HG03175 (cell line): ENCODE data around the gene SLC24A4.

Experiments
- ATAC-seq: cut with Tn5 transposase; IDR thresholded peaks from one replicate; pipeline ENCODE4 v1.9.1; 2021; ENCODE audit warnings: mild to moderate bottlenecking, moderate library complexity; ENCODE audit not compliant: unreplicated experiment

SLC24A4 gene

DNA sequence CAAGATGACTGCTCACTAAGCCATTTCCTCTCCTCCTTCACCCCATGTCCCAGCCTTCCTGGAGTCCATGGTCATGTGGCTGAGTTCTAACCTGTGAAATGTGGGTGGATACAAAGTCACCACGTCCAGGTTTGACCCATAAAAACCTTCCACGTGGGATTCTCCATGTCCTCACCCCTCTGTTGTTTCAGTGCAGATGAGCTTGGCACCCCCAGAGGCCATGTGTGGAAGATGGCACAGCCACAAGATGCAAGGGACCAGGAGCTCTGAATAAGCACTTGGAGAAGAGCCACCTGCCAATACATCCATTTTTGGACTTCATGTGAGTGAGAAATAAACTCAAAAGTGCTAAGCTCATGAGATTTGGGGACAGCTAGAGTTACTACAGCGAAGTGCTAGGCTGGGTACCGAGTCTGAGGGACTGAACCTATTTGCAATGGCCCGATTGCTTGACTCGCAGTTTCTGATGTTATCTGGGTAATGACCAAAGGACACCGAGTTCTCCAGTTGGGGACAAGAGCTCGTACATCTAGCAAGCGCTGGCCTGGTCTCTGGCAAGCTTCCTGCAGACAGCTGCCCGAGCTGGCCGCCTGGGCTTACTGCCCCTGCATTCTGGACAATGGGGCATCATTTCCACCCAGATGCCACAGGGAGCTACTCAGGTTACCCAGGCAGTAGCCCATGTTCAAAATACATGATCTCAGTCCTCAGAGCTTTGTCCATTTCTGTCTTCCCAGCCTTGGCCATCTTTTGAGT, 7.7 kb upstream of the SLC24A4 start:
- ATAC-seq, result no peak

DNA sequence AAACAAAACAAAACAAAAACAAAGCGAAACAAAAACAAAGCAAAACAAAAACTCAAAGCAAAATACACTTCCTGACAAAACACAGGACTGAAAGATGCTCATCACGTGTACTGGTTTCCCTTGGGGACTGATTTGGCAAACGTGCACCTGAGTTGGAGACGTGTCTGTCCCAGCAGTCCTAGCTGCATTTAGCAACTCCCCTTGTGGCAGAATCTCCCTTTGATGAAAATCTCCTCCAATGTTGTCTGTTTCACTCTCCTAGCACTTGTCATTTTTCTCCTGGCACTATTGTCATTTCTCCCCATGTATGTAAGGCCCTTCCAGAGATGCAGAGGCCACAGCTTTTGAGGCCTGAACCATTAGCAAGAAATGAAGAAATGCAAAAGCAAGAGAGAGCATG, 6.8 kb upstream of the SLC24A4 start:
- ATAC-seq, result no peak

DNA sequence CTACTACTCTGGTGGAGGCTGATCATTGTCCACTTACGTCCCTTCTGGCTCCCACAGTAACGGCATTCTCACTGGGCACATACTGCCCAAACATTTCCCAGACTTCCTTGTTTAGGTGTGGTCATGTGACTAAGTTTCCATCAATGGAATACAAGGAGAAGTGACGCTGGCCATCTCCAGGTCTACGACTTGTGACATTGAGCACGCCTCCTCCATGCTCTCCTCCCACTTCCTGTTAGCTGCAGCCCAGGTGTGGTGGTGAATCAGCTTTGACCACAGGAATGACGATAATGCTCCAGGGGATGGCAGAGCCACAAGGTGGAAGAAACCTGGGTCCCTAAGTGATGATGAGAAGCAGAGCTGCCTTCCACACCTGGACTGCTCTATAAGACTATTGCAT, 6.0 kb upstream of the SLC24A4 start:
- ATAC-seq, result no peak

DNA sequence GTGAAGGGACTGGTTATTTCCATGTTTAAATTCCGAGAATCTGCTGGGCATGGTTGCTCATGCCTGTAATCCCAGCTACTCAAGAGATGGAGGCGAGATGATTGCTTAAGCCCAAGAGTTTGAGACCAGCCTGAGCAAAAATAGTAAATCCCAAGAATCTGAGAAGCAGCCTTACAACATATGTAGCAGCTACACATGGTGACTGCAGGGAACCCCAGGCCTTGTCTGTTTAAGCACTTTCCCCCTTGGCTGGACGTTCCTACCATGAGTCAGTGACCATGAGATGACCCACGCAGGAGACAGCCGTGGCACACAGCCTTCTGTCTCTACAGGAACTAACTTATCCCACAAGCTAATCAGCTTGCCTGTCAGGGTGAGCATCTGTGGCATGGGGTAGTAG, 5.5 kb upstream of the SLC24A4 start:
- no peak for ATAC-seq

DNA sequence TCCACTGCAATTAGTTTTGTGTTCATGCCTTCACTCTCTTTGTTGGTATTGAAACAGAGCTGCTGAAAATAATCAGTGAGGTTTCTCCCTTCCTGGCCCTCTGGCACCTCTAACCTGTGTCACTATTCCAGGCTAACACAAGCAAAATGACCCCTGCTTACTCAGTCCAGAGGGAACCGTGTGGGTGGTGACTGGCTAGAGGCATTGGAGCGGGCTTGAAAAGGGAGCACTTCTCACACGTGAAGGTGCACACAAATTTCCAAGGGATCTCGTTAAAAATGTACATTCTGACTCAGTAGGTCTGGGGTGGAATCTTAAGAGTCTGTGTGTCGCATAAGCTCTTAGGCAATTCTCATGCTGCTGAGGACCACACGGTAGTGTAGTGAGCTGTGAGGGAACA, 1.3 kb upstream of the SLC24A4 start:
- no peak for ATAC-seq

DNA sequence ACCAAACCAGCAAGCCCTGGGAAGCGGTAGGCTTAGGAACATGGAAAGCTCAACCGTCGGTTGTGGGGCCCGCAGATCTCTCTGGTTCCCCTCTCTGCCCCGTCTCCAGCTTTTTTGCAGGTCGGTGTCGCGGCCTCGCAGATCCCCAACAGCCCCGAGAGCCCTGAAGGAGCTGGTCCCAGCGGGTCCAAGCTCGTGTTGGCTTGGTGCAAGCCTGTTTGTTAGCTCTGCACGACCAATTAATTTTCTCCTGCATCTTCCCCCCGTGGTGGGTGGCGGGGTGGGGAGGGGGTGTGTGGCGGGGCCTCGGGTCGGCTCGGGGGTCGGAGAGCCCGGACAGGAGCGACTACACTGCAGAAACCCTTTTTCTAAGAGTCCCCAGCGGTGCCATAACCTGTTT, 449 bp upstream of the SLC24A4 start:
- ATAC-seq, result no peak

DNA sequence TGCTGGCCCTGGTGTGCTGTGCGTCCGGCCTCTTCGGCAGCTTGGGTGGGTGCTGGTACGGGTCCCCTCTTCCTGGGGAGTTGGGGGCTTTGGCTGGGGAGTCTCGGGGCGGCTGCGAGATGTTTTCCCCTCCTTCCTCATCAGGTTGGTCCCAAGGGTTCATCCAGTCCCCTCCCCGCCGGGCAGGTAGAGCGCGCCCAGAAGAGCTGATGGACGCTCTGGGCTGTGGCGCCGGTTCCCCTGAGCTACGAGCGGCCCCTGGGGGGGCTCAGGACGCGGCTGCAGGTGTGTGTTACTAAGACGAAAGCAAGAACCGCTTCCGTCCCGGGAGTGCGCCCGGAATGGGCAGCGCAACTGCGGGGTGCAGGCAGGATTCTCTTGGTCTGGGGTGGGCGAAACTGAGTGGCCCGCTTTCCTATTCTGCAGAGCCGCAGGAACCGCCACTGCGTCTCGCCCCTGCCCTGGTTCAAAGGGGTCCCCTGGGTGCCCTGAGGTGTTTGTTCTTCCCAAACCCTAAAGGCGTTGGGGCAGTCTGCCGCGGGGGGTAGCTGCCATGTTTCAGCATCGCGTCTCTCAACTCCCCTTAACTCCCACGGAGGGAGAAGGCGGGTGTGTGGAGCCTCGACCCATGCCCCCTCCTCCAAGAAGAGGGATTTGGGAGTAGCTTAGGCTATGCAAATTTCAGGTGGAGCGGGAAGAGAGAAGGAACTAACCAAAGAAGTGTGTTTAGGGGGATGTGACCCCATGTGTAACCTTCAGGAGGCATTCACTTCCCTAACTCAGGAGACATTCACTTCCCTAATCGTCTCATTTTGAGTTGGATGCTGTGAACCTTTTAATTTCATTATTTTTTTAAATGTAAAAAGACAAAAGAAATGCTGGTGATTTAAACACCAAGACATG, 1.2 kb downstream of the SLC24A4 start:
- ATAC-seq, result no peak

DNA sequence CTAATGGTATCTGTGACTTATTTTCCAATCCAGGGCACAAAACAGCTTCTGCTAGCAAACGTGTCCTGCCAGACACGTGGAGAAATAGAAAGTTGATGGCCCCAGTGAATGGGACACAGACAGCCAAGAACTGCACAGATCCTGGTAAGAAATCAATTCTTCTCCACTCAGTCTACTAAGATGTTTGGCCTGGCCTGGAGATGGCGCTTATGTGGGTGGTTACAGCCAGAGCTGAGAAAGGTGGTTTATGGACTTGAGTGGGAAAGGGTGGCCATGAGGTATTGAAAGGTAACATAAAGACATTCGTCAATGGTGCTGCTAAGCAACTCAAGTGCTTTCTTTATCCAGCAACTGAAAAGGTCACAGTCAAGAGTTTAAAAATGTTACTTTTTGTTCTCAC, 2.9 kb downstream of the SLC24A4 start:
- ATAC-seq, result no peak

DNA sequence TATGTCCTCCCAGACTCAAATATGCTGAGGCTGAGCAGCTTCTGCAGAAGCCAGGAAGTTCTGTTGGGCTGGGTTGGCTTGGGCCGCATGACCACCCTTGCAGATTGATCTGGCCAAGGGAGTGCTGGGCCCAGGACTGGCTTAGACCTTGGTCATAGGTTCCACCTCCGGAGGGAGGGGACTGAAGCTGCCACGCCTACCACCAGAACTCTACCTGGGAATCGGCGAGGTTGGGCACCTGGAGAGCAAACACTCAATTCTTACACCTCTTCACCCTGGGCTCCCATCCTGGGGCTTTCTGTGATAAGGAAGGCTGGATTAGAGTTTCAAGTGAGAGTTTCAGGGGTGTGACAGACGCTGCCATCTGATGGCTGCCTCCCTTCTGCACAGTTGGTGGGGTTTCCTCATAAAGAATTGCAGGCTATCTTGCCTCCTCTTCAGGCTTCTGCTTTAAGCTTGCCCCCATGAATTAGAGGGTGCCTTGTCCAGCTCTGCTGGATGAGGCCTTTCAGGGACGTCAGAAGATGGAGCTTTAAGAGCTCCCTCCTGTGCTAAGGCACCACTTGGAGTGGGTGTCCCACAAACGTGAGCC, 5.8 kb downstream of the SLC24A4 start:
- ATAC-seq, result no peak

DNA sequence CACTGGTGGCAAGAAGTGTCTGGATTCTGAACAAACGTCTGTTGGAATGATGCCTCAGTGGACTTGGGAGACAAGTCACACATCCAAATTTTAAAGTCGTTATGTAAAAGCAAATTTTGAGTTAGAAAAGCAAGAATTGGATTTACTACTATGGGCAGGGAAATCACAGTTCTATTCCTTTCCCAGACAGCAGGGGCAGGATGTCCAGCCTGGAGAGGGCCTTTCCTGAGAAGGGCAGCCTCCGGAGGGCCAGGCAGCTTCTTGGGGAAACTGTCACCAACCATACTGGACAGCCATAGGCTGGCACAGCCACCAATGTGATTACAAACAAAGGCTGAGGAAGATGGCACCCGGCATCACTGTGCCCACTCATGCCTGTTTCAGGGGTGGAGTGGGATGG, 11.1 kb downstream of the SLC24A4 start:
- ATAC-seq, result no peak

DNA sequence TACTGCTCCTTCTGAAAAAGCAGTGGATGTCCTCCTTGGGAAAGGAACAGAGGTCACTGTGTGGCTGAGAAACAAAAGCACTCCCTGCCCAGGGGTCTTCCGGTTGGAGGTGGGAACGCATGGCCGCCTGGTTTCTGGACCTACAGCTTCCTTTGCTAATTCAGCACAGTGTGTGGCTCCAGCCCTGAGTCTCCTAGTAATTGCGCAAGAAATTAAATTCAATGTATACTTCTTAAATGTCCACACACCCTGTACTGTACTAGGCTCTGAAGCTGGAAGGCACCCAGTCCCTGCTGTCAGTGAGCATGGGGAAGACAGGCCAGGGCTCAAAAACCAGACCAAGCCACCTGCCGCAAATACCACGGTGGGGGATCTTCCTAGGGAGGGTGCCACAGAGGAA, 13.4 kb downstream of the SLC24A4 start:
- ATAC-seq, result no peak

DNA sequence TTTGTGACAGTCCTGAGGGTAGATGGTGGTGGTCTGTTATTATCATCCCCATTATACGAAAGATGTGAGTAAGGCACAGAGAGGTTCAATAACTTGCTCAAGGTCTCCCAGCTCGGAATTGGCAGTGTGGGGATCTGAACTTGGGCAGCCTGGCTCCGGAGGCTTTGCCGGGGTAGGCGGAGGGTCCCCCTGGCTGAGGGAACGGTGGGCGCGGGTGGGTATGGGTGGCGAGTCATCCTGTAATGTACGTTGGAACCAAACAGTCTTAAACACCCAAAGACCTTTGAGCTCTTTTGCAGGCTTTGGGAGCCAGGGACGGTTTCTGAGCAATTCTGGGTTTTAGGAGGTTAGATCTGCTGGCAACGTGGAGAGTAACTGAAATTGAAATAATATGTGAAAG, 16.5 kb downstream of the SLC24A4 start:
- ATAC-seq, result no peak

DNA sequence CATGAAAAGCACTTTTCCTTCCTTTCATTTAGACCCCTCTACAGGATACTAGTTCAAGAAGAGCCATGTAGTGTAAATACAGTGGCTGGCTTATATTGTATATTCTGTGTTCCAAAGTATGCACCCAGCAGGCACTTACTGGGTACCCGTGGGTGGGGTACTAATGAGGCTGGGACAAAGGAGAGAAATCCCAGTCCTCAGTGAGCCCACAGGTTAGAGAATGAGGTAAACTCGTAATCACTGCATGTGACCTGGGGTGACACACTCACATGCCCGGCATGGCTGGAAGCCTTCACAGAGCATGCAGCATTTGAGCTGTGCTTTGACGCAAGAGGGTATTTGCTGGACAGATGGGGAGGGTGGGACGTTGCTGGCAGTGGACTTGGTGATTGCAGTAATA, 17.1 kb downstream of the SLC24A4 start:
- ATAC-seq, result no peak

DNA sequence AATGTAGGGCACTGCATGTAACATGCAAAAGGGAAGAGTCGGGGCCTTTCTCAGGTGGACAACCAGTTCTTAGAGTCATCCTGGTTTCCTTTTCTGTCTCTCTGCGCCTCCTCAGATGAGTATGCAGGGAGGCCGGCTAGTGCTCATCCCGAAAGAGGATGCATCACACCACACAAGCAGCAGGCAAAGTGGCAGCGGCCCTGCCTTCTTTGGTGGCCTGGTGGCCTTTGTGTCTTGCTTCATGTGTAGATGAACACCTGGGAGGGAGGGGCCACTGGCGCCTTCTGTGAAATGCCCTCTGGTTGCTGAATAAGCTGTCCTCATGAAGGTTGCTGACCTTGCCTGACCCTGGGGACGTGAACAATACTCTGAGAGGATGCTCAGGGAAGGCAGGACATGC, 18.0 kb downstream of the SLC24A4 start:
- no peak for ATAC-seq

DNA sequence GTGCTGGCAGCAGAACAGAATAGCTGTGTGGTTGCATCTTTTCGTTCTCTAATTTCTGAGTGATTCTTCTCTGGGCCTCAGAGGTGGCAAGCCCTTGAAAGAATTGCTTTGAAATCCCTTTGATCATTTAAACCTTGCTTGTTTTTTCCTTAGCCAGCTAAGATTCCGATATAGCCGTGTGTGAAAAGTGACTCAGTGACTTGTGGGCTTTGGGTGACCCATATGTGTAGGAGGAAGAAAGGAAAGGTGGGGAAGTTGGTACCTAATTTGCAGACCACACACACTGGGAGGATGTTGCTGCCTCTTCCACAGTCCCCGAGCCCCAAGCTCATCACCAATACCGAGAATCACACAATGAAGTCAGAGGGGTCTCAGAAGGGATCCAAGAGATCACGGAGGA, 18.8 kb downstream of the SLC24A4 start:
- ATAC-seq, result no peak

DNA sequence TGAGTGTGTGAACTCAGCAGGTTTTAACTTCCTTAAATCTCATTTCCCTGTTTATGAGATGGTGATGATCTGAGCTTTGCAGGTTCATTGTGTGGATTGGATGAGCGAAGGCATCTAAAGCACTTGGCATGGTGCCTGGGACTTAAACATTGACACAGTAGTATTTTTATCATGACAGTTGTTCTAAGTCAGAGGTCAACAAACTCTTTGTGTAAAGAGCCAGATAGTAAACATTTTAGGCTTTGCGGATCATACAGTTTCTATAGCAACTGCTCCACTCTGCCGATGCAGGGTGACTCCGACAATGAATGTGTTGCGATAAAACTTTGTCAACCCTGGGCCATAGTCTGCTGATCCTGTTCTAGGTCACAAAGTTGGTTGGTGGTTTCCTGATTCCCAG, 25.2 kb downstream of the SLC24A4 start:
- no peak for ATAC-seq

DNA sequence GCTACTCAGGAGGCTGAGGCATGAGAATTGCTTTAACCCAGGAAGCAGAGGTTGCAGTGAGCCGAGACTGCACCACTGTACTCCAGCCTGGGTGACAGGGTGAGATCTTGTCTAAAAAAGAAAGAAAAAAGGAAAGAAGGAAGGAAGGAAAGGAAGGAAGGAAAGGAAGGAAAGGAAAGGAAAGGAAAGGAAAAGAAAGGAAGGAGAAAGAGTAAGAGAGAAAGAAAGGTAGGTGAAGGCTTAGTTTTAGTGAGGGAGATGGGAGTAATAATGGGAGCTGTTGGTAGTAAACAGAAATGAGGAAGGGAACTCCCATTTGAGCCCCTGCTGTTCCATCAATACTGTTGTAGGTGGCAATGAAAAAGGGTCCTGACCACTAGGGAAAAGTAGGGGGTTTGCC, 28.8 kb downstream of the SLC24A4 start:
- no peak for ATAC-seq

DNA sequence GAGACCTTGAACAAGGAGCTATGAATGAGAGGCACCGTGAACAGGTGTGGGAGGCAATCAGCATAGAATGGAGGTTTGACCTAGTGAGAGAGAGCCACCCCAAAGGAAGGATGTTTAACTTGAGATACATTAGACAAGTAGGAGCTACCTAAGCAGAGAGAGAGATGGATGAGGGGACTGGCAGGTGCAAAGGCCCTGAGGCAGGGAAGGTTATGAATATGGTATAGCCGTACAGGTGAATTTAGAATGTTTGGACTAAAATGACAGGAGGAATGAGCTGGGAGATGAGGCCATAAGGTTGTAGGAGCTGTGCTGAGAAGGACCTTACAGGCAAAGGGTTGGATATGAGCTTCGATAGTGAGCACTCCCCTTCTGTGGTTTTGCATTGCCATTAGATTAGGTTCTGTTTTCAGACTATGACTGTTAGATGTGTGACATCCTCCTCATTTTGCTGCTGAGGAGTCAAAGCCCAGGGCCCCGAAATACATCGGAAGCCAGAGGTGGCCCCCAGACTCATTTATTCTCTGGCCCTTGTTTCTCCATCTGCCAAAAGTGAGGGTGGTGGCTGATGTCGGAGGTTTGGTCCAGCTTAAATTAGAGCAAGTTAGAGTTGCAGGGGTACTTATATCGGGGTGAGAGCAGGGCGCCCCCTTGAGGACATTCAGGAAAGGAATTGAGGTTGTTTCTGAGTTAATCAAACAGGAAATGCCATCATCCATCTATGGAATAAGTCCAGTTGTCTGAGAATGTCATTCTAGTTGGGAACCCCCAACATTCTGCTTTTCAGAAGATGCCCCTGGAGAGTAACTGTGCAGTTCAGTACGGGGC, 29.4 kb downstream of the SLC24A4 start:
- ATAC-seq, result no peak

DNA sequence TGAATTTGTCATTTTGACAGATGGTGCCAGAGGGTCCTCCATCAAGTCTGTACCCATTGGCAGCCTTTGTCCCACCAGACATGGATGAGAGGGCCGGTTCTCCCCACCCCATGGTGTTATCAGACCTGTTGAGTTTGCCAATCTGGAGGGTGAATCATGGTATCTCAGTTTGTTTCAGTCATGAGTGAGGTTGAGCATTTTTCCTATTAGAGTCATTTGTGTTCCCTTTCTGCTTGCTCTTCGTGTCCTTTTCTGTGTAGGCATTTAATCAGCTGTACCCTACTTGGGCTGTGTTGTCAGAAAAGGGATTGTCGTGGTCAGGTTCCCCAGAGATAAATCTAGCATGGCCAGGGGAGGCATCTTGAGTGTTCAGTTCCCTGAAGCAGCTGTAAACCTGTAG, 30.5 kb downstream of the SLC24A4 start:
- ATAC-seq, result no peak

DNA sequence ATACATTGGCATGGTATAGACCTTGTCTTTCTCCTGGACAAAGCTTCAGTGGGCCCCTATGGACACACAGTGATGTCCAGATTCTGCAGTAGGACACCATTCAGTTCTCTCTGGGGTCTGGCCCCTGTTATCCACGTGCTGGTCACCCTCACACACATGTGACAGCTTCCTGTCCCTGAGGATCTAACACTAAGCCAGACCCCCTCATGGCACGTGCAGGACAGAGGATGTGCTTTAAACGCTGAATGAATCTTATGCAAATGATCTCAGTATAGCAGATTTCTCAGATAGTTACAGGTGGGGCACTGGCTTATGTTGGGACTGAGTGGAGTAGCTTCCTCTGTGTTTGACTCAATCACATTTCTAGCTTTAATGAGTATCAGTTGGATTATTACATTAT, 33.7 kb downstream of the SLC24A4 start:
- no peak for ATAC-seq
